Mucosa of descending colon (tissue), 3 donors: Measurements from ENCODE around the gene INPP5A. TPM values are rescaled to one million over a fixed set of nuclear protein-coding genes. Genes with fewer than 3 reads are reported as not detected.
A peak's percentile ranks its signal among the peaks of the same experiment; 100 is the strongest.

ENCODE experiments used
- ATAC-seq: fragments of 200-7000 bp; cut with Tn5 transposase; one replicate; pipeline ENCODE4 v1.9.1; 2020; ENCODE audit warnings: mild to moderate bottlenecking, moderate library complexity
- DNase-seq, 3 donors: peaks; one replicate each; pipeline ENCODE4 v3.0.0-alpha.2; 2020
- H3K36me3 ChIP-seq: fragments of 200-600 bp; one replicate; pipeline ENCODE4 v1.8.0; 2021; ENCODE audit warnings: low read depth, mild to moderate bottlenecking
- H3K4me1 ChIP-seq: fragments of 200-600 bp; one replicate; pipeline ENCODE4 v1.8.0; 2021; ENCODE audit warnings: low read depth, mild to moderate bottlenecking
- H3K4me3 ChIP-seq: fragments of 200-600 bp; one replicate; pipeline ENCODE4 v1.8.0; 2021; ENCODE audit warnings: mild to moderate bottlenecking
- H3K9me3 ChIP-seq: fragments of 200-600 bp; one replicate; pipeline ENCODE4 v1.8.0; 2021; ENCODE audit warnings: mild to moderate bottlenecking
- intact Hi-C, 2 donors: fragments of 100-400 bp; cut with DNase I in 1 of 2; cut with micrococcal nuclease in 1 of 2; formaldehyde crosslinking; loops; one replicate each; pipeline versions ENCODE4 v1.11.0 to v1.11.1; 2022; cut with DNase I, micrococcal nuclease
- total RNA-seq, 3 donors: library from RNA; stranded (reverse); fragmentation: NEBNext Ultra II Directional in 2 of 3; extraction: Animal tissue kit (Norgen Biotek cat#: 25700) in 2 of 3; gene quantifications; one replicate each; pipeline versions ENCODE4 v1.2.1 to v1.2.4, GENCODE V29; 2021 to 2023
- TF ChIP-seq, protein P1 (sequence below): fragments of 200-600 bp; IDR thresholded peaks from one replicate; pipeline ENCODE4 v1.8.0; 2022; ENCODE audit warnings: antibody characterized with exemption, mild to moderate bottlenecking
- donor health status: DM: no; HTN: no; CAD: no; lungs with moderate emphysema.
- donor health status: DM: no; HTN: no; CAD: no.
- donor health status: DM: no; HTN: yes; CAD: no.

Gene INPP5A
- total RNA-seq, 3 donors from 2014 or later: 31.7 to 92.8 (median 32.0) TPM

DNA sequence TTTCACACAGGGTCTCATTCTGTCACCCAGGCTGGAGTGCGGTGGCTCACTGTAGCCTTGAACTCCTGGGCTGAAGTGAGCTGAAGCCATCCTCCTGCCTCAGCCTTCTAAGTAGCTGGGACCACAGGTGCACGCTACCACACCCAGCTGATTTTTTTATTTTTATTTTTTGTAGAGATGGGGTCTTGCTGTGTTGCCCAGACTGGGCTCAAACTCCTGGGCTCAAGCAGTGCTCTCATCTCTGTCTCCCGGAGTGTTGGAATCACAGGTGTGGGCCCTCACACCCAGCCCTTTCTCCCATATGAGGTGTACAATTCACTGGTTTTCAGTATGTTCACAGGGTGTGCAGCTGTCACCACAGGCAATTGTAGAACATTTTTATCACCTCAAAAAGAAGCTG lies 5.2 kb downstream of the INPP5A start:
- Histone ChIP-seq H3K4me3 (no peak overlapping the region), H3K36me3 (no peaks in the 10 kb centered on the region), H3K4me1 (peaks cover 26% of the 10 kb centered on the region), H3K9me3 (no peaks in the 10 kb centered on the region)
- no peak for DNase-seq
- intact Hi-C loops: no loop called here
- ATAC-seq: no peak
- TF ChIP-seq, protein P1, sequence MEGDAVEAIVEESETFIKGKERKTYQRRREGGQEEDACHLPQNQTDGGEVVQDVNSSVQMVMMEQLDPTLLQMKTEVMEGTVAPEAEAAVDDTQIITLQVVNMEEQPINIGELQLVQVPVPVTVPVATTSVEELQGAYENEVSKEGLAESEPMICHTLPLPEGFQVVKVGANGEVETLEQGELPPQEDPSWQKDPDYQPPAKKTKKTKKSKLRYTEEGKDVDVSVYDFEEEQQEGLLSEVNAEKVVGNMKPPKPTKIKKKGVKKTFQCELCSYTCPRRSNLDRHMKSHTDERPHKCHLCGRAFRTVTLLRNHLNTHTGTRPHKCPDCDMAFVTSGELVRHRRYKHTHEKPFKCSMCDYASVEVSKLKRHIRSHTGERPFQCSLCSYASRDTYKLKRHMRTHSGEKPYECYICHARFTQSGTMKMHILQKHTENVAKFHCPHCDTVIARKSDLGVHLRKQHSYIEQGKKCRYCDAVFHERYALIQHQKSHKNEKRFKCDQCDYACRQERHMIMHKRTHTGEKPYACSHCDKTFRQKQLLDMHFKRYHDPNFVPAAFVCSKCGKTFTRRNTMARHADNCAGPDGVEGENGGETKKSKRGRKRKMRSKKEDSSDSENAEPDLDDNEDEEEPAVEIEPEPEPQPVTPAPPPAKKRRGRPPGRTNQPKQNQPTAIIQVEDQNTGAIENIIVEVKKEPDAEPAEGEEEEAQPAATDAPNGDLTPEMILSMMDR: no peak

DNA sequence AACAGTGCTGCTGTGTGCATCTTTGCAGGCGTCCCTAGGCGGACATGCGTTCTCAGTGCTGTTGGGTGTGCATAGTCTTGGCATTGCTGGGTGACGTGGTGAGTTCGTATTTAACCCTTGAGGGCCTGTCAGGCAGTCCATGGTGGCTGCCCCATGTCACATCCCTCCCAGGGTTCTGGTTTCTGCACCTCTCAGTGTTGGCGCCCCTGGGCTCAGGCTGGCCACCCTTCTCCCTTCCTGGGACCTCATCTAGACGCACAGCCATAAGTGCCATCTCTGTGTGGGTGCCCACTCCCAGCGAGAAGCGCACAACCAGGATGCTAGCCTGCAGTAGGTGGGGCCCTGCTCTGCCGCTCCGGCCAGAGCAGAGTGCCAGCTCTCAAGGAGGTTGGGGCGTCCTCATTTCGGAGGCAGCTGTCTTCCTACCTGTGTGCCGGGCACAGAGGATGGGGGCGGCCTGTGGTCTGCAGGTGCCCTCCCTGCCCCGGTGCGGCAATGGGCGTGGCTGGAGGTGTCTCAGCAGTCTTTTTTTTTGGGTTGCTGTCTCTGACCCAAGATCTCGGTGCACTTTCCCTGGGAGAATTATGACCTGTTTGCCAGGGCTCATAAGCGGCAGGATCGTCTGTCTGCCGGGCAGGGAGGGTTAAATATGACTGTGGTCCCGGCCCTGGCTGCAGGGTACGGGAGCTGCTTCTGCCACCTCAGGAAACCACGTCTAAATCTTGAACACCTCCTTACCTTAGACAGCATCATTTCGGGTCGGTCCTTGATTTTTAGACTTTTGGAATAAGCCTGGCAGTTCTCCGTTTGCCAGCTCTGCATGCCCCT lies 6.5 kb downstream of the INPP5A start:
- intact Hi-C loops: no loop called here
- ATAC-seq: no peak
- Histone ChIP-seq H3K4me1 (peaks cover 15% of the 10 kb centered on the region), H3K36me3 (no peaks in the 10 kb centered on the region), H3K9me3 (no peaks in the 10 kb centered on the region), H3K4me3 (no peak overlapping the region)
- TF ChIP-seq, protein P1: no peak
- DNase-seq: peak in 2 of 3 donors; percentile 26 to 57

DNA sequence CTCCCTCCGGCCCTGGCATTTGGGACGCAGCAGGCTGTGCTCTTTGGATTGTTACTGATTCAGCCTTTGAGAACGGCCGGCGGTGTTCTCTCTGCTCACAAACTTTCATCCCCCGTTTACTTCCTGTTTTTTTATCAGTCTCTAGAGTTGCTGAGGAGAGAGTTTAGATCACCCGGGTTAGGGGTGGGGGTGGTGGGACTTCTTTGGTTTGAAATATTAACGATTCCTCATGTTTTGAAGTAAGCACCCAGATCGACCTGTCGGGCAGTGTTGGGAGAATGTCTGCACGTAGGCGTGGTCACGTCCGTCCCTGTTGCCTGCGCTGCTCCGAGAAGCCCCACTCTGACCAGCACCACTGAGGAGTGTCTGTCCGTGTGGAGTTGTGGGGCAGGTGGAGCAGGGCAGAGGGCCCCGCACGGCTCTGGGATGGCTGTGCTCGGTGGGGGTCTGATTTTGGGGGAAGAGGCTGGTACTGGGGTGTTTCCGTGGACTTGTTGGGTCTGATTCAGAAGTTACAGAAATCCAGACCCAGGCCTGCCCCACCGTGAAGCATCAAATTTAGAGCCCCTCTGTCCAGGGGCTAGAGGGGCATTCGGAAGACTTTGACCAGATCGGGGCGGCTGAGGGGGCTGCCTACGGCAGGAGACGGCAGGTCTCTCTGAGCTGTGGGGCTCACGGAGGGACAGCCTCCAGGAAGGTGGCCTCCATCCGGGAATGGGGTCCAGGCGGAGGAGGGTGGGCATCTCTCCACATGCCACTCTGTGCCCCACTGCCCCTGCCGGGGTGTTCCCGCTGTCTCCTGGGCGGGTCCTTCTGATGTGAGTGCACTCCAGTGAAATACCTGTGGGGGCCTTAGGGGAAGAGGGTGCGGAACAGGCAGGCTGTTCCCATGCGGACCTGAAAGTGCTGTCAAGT lies 7.4 kb downstream of the INPP5A start:
- peaks cover 6% of the 10 kb centered on the region for H3K4me1 ChIP-seq
- peak; percentile 9 for ATAC-seq
- TF ChIP-seq, protein P1: no peak
- DNase-seq: peak in 2 of 3 donors; percentile 24 to 51
- H3K36me3 ChIP-seq: no peaks in the 10 kb centered on the region
- no peaks in the 10 kb centered on the region for H3K9me3 ChIP-seq
- H3K4me3 ChIP-seq: no peak overlapping the region
- intact Hi-C loops: no loop called here

DNA sequence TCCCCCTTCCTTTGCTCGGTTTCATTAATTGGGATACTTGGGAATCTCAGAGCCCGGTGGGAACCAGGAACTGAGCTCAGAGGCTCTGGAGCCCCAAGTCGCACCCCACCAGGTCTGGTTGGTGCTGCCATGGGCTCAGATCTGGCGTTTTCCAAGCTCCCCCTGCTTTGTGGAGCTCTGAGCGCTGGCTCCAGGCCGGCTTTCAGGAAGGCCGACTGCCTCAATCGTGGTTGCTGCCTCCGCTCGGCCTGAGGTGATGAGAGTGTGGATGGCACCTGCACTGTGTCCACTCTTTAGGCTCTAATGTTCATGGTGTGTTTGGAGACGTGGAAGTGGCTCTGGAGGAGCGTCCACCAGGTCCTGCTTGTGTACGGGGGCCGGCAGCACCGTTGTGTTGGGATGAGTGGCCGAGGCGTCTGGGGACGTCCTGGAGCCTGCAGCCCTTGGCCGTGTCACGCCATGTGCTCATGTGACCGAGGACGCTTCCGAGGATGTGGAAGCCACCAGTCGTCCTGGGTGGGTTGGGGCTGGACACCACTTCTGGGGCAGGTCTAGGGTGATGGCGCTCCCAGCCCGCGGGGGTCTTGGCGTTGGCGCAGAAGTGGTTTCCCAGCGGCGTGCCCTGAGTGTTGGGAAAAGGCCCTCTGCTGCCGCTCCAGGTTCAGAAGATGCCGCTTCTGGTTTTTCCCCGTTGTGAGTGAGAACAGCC lies 8.2 kb downstream of the INPP5A start:
- Histone ChIP-seq H3K36me3 (no peaks in the 10 kb centered on the region), H3K4me3 (no peak overlapping the region), H3K9me3 (no peaks in the 10 kb centered on the region), H3K4me1 (peaks cover 3% of the 10 kb centered on the region)
- intact Hi-C loops: no loop called here
- TF ChIP-seq, protein P1: no peak
- DNase-seq (peak in 2 of 3 donors; percentile 18 to 57), ATAC-seq (no peak)
